IMR-90 (cell line): ENCODE results near the gene AGMO. TPM values are rescaled to one million over a fixed set of nuclear protein-coding genes. Genes with fewer than 3 reads are reported as not detected.

ENCODE experiments used
- ATAC-seq: fragments of 200-7000 bp; cut with Tn5 transposase; 2 replicates; pipeline ENCODE4 v1.9.1; 2020; ENCODE audit warnings: low read depth, mild to moderate bottlenecking, moderate library complexity
- BruUV-seq: library from RNA; stranded (reverse); fragments of 400-500 nt; replicated peaks from 2 replicates; lab custom pipeline; 2021; lab: Mats Ljungman, UMichigan
- CTCF ChIA-PET: fragments of 300-600 bp; formaldehyde crosslinking; extraction: SDS; loops from one replicate; lab custom pipeline; 2021; ENCODE audit warnings: antibody characterized with exemption; lab: Yijun Ruan, JAX
- POLR2A ChIA-PET: fragments of 300-600 bp; sonication (Branson Sonifier 250); formaldehyde crosslinking; loops from one replicate; lab custom pipeline; 2022; ENCODE audit warnings: antibody characterized with exemption; ENCODE audit not compliant: unreplicated experiment; lab: Charles Lee
- DNase-seq: peaks from one replicate; pipeline ENCODE4 v3.0.0; 2013
- H2AFZ ChIP-seq: replicated peaks from 2 replicates; pipeline ENCODE3; 2013; ENCODE audit warnings: low read length, mild to moderate bottlenecking; ENCODE audit not compliant: poor library complexity
- H2AK5ac ChIP-seq: 2 replicates; pipeline ENCODE4 v1.6.1; 2013; ENCODE audit warnings: low read depth, low read length, inconsistent platforms
- H2AK9ac ChIP-seq: replicated peaks from 2 replicates; pipeline ENCODE3; 2013; ENCODE audit warnings: mild to moderate bottlenecking, low read depth, low read length, moderate library complexity; ENCODE audit not compliant: poor library complexity
- H2BK120ac ChIP-seq: 2 replicates; pipeline ENCODE4 v1.6.1; 2013; ENCODE audit warnings: low read depth, low read length, inconsistent platforms
- H2BK15ac ChIP-seq: 3 replicates; pipeline ENCODE4 v1.6.1; 2013; ENCODE audit warnings: low read depth, low read length, inconsistent platforms
- H2BK20ac ChIP-seq: 2 replicates; pipeline ENCODE4 v1.6.1; 2013; ENCODE audit warnings: low read depth, mild to moderate bottlenecking, inconsistent platforms, low read length, moderate library complexity
- H2BK5ac ChIP-seq: 2 replicates; pipeline ENCODE4 v1.6.1; 2013; ENCODE audit warnings: mild to moderate bottlenecking, low read depth, low read length, inconsistent platforms; ENCODE audit not compliant: poor library complexity, severe bottlenecking
- H3K14ac ChIP-seq: replicated peaks from 2 replicates; pipeline ENCODE4 v1.6.1; 2013; ENCODE audit warnings: low read depth, low read length, inconsistent platforms
- H3K18ac ChIP-seq: 2 replicates; pipeline ENCODE4 v1.6.1; 2013; ENCODE audit warnings: low read depth, low read length, control low read depth
- H3K23ac ChIP-seq: 2 replicates; pipeline ENCODE4 v1.6.1; 2013; ENCODE audit warnings: low read depth, low read length, inconsistent platforms
- H3K27ac ChIP-seq: 2 replicates; pipeline ENCODE4 v1.5.1; 2013; ENCODE audit warnings: mild to moderate bottlenecking, control low read depth, low read length; ENCODE audit not compliant: insufficient read depth
- H3K27me3 ChIP-seq: 2 replicates; pipeline ENCODE4 v1.6.1; 2013; ENCODE audit warnings: low read length; ENCODE audit not compliant: control insufficient read depth, insufficient read depth
- H3K36me3 ChIP-seq: 2 replicates; pipeline ENCODE4 v1.6.1; 2013; ENCODE audit warnings: low read length, mixed read lengths; ENCODE audit not compliant: control insufficient read depth, insufficient read depth
- H3K4ac ChIP-seq: 2 replicates; pipeline ENCODE4 v1.6.1; 2013; ENCODE audit warnings: low read depth, low read length, inconsistent platforms
- H3K4me1 ChIP-seq: 2 replicates; pipeline ENCODE4 v1.6.1; 2013; ENCODE audit warnings: low read length, mixed read lengths; ENCODE audit not compliant: control insufficient read depth, insufficient read depth
- H3K4me2 ChIP-seq: 2 replicates; pipeline ENCODE4 v1.6.1; 2013; ENCODE audit warnings: low read depth, mild to moderate bottlenecking, control low read depth, low read length, moderate library complexity
- H3K4me3 ChIP-seq: 2 replicates; pipeline ENCODE4 v1.5.1; 2013; ENCODE audit warnings: low read depth, mild to moderate bottlenecking, control low read depth, low read length, moderate library complexity; ENCODE audit not compliant: insufficient read depth
- H3K56ac ChIP-seq: 2 replicates; pipeline ENCODE4 v1.6.1; 2013; ENCODE audit warnings: low read length, inconsistent platforms; ENCODE audit not compliant: insufficient read depth; ENCODE audit errors: extremely low read depth
- H3K79me1 ChIP-seq, 2 experiments: 2 replicates each; pipeline ENCODE4 v1.6.1; 2013; ENCODE audit warnings: low read length in 2 of 2, inconsistent platforms in 1 of 2, low read depth in 1 of 2
- H3K9ac ChIP-seq: 2 replicates; pipeline ENCODE4 v1.6.1; 2013; ENCODE audit warnings: low read depth, low read length, control low read depth
- H3K9me1 ChIP-seq: 2 replicates; pipeline ENCODE4 v1.6.1; 2013; ENCODE audit warnings: low read length, inconsistent platforms; ENCODE audit not compliant: insufficient read depth
- H3K9me3 ChIP-seq: 2 replicates; pipeline ENCODE4 v1.6.1; 2013; ENCODE audit warnings: low read length; ENCODE audit not compliant: control insufficient read depth, insufficient read depth
- H4K20me1 ChIP-seq: 2 replicates; pipeline ENCODE4 v1.6.1; 2013; ENCODE audit warnings: low read length, inconsistent platforms; ENCODE audit not compliant: insufficient read depth
- H4K5ac ChIP-seq: 2 replicates; pipeline ENCODE4 v1.6.1; 2013; ENCODE audit warnings: mild to moderate bottlenecking, low read depth, low read length, control low read depth
- H4K8ac ChIP-seq, 2 experiments: 2 replicates each; pipeline ENCODE4 v1.6.1; 2013; ENCODE audit warnings: low read depth in 2 of 2, low read length in 2 of 2, control low read depth in 1 of 2, inconsistent platforms in 1 of 2
- H4K91ac ChIP-seq: 2 replicates; pipeline ENCODE4 v1.6.1; 2013; ENCODE audit warnings: low read depth, low read length, inconsistent platforms; ENCODE audit not compliant: insufficient read depth
- CEBPB ChIP-seq: IDR thresholded peaks from 2 replicates; pipeline ENCODE4 v1.6.1; 2012; ENCODE audit warnings: low read depth, low read length, improper control_type of control experiment
- CHD1 ChIP-seq: IDR thresholded peaks from 2 replicates; pipeline ENCODE4 v1.6.1; 2012; ENCODE audit warnings: low read depth, low read length, improper control_type of control experiment
- MAFK ChIP-seq: IDR thresholded peaks from 2 replicates; pipeline ENCODE4 v1.6.1; 2012; ENCODE audit warnings: low read depth, low read length, improper control_type of control experiment
- NFE2L2 ChIP-seq: fragments of 150-350 bp; IDR thresholded peaks from 2 replicates; pipeline ENCODE4 v1.6.1; 2016; ENCODE audit warnings: low read depth, mild to moderate bottlenecking, low read length
- POLR2A ChIP-seq: IDR thresholded peaks from 2 replicates; pipeline ENCODE4 v1.6.1; 2012; ENCODE audit warnings: mild to moderate bottlenecking, low read depth, low read length
- RAD21 ChIP-seq: IDR thresholded peaks from 2 replicates; pipeline ENCODE4 v1.6.1; 2012; ENCODE audit warnings: low read length, improper control_type of control experiment
- RCOR1 ChIP-seq: IDR thresholded peaks from 2 replicates; pipeline ENCODE4 v1.6.1; 2012; ENCODE audit warnings: mild to moderate bottlenecking, low read length, improper control_type of control experiment; ENCODE audit not compliant: insufficient replicate concordance
- RFX5 ChIP-seq: IDR thresholded peaks from 2 replicates; pipeline ENCODE4 v1.8.0; 2012; ENCODE audit warnings: low read depth, mild to moderate bottlenecking, low read length, moderate library complexity
- SMC3 ChIP-seq: fragments of 150-350 bp; IDR thresholded peaks from 2 replicates; pipeline ENCODE4 v1.6.1; 2016; ENCODE audit warnings: low read depth, mild to moderate bottlenecking, antibody characterized with exemption, low read length, moderate library complexity
- USF2 ChIP-seq: fragments of 150-350 bp; IDR thresholded peaks from 2 replicates; pipeline ENCODE4 v1.6.1; 2017; ENCODE audit warnings: mild to moderate bottlenecking, antibody characterized with exemption, low read length, low read depth
- WGBS, 2 experiments: methylation state at CpG; one replicate each; pipeline versions ENCODE4 v1.1.5 to v1.1.7; 2013; ENCODE audit warnings: missing lambda C conversion rate in 2 of 2; ENCODE audit not compliant: insufficient read length in 1 of 2; ENCODE audit errors: extremely low coverage in 2 of 2; 5-methylcytosine and 5-hydroxymethylcytosine counted together
- dilution Hi-C: fragments of 300-500 bp; cut with HindIII; formaldehyde crosslinking; loops from one replicate; pipeline ENCODE4 v1.14.3; 2018; ENCODE audit warnings: low sequenced_read_pairs; ENCODE audit not compliant: unreplicated experiment
- in situ Hi-C: fragments of 300-500 bp; cut with MboI; formaldehyde crosslinking; loops from 3 replicates; pipeline ENCODE4 v1.14.3; 2019; ENCODE audit warnings: low sequenced_read_pairs, inconsistent platforms, mixed read lengths
- intact Hi-C: fragments of 100-400 bp; cut with micrococcal nuclease; formaldehyde crosslinking; loops from 2 replicates; pipeline ENCODE4 v1.10.0; 2022
- polyA plus RNA-seq, 3 experiments: library from polyadenylated mRNA; depleted of rRNA; stranded (reverse); fragments of >200 nt; gene quantifications; 2 replicates each; pipeline ENCODE4 v1.2.3, GENCODE V29; 2012; ENCODE audit warnings: low replicate concordance in 1 of 3
- total RNA-seq: library from RNA; depleted of rRNA; stranded (reverse); fragments of >200 nt; gene quantifications from 2 replicates; pipeline ENCODE4 v1.2.3, GENCODE V29; 2012

AGMO gene
- total and polyA plus RNA-seq, 2 of the 4 experiments (the other 2 are of a cell fraction): not detected

- H3K4me2 ChIP-seq: no peak overlapping the region
- dilution Hi-C loops (no loop called here), in situ Hi-C loops (no loop called here), intact Hi-C loops (loop anchor here (5.0 kb wide), 1 partner anchor 250 kb away; no protein-coding TSS in a partner anchor)
- H3K56ac ChIP-seq: no peak overlapping the region
- no peak overlapping the region for H2AFZ ChIP-seq
- H2BK5ac ChIP-seq: no peak overlapping the region
- no peak overlapping the region for H3K4ac ChIP-seq
- H3K4me1 ChIP-seq: peaks cover 2% of the 10 kb centered on the region; the same call in 1 of the 2 replicates
- no peak overlapping the region for H3K14ac ChIP-seq
- no peak for DNase-seq
- TF ChIP-seq RFX5 (no peak), CEBPB (no peak), RCOR1 (no peak), CHD1 (no peak), MAFK (no peak), SMC3 (no peak), RAD21 (no peak), POLR2A (no peak), NFE2L2 (no peak), USF2 (no peak)
- no peak overlapping the region for H2BK20ac ChIP-seq
- H3K18ac ChIP-seq: no peak overlapping the region
- H3K23ac ChIP-seq: no peak overlapping the region
- no TSS peak for BruUV-seq
- no peak overlapping the region for H3K4me3 ChIP-seq
- H3K36me3 ChIP-seq: no peaks in the 10 kb centered on the region
- ATAC-seq: no peak
- H3K9ac ChIP-seq: no peak overlapping the region
- no peaks in the 10 kb centered on the region for H3K9me1 ChIP-seq
- no peak overlapping the region for H2AK9ac ChIP-seq
- no peak overlapping the region for H4K8ac ChIP-seq
- ChIA-PET POLR2A (no interaction called here), CTCF (no interaction called here)
- H4K20me1 ChIP-seq: no peaks in the 10 kb centered on the region
- H3K79me1 ChIP-seq: no peaks in the 10 kb centered on the region
- H3K27ac ChIP-seq: no peak overlapping the region
- H4K91ac ChIP-seq: no peak overlapping the region
- H3K27me3 ChIP-seq: no peaks in the 10 kb centered on the region
- no peak overlapping the region for H4K5ac ChIP-seq
- H2AK5ac ChIP-seq: no peak overlapping the region
- H2BK120ac ChIP-seq: no peak overlapping the region
- no CpG with 5 or more reads among the region's 8 CpGs for WGBS, 2 experiments
- H2BK15ac ChIP-seq: no peak overlapping the region
- no peaks in the 10 kb centered on the region for H3K9me3 ChIP-seq
Measured at GRCh38 chr7:15557186-15557585, 4.6 kb downstream of the AGMO start.
